NCI-H2029 treated with DMSO at 0.1 percent for 48 hours (cell line): ENCODE results near the gene DCHS2.
A peak's percentile ranks its signal among the peaks of the same experiment; 100 is the strongest.

ENCODE experiments used
- DNase-seq: peaks from one replicate; lab custom pipeline; 2025; lab: John Stamatoyannopoulos, UW

DCHS2 gene

GRCh38 chr4:154390324-154390723 is 101.3 kb downstream of the DCHS2 start:
- no peak for DNase-seq

DNA sequence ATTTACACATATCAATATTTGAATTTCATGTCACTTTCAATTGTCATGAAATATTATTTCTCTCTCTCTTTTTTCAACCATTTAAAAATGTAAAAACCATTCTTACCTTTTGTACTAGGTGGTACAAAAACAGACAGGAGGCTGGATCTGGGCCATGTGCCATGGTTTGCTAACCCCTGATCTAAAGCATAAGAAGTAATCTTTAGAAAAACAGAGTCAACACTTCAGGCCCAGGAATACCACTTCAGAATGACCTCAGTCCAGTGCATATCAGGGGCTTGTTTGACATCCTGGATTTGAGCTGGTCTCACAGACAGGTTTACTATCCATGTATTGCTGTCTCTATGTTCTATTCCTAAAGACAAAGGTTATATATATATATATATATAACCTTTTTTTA is 102.5 kb downstream of the DCHS2 start:
- DNase-seq = peak; percentile 5

- no peak for DNase-seq
These were observed 107.6 kb downstream of the DCHS2 start for GRCh38 chr4:154384012-154384411.

GRCh38 chr4:154376486-154376885 is 115.1 kb downstream of the DCHS2 start:
- no peak for DNase-seq

DNA sequence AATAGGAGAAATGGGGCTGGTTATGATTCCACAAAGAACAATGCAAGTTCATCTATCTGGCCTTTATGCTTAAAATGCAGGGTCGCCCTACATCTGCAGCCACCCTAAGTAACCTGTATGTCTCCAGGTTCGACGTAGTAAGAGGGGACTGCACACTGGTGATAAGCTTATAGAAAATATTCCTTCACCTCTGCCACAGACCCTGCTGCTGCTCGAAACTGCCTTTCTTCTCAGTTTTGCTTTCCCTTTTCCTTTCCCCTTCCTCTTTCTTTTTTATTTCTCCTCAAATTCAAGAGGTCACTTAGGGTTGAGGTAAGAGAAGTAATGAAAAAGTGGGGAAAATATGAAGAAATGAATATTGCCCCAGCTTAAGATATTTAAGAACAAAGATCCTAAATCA is 123.5 kb downstream of the DCHS2 start:
- no peak for DNase-seq

DNA sequence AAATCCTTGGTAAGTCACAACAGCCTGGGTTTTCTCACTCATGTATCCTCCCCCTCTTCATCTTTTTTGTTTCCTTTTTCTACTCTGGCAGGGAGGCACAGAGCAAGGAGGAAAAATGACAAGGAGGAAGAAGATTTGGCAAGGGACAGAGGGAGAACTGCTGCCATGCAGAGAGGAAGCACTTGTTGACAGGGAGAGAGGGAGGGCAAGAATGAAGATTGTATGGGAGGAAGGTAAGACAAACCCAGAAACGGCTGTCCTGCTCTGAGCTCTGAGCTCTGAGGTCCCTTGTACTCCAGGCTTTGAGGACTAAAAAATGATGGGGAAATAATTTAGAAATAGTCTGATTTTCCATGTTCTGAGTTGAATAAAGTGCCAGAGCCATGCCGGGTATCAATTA is 123.9 kb downstream of the DCHS2 start:
- no peak for DNase-seq

DNA sequence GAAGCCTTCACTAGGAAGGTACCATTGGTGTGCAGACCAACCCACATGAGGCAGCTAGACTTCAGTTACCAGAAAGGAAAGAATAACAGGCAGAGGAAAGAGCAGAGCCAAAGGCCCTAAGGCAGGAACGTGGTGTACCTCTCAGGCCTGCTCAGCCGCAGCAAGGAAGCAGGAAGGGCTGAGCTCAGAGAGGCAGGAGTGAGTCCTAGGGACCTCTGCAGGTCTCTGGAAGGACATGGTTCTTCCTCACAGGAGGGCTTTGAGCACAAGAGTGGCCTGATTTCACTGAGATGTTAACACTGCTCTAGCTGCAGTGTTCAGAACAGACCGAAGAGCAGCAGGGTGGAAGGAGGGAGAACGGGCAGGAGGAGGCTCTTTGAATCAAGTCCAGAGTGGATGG is 124.6 kb downstream of the DCHS2 start:
- no peak for DNase-seq

- no peak for DNase-seq
These were observed 127.3 kb downstream of the DCHS2 start for GRCh38 chr4:154364066-154364845.

GRCh38 chr4:154361450-154361849 is 130.1 kb downstream of the DCHS2 start:
- no peak for DNase-seq

- DNase-seq = no peak
These were observed 131.1 kb downstream of the DCHS2 start for GRCh38 chr4:154360491-154360890.

- DNase-seq = no peak
These were observed 136.7 kb downstream of the DCHS2 start for GRCh38 chr4:154354883-154355282.

DNA sequence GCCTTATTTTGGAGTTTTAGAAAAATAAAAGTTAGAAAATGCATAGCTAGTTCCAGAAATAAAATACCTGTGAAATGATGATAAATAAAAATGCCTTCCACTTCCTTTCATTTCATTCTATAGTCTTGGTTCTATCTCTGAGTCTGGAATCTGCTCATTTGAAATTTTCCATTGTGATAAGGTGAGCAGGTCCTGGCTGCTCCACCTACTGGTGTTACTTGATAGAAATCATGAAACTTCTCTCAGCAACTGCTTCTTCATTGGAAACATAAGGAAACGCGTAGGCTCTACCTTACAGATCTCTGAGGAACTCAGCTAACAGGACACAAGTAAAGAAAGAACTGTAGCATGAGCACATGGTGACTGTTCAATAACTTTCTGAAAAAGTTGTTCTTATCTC is 141.8 kb downstream of the DCHS2 start:
- no peak for DNase-seq

GRCh38 chr4:154348657-154349056 is 142.9 kb downstream of the DCHS2 start:
- no peak for DNase-seq

DNA sequence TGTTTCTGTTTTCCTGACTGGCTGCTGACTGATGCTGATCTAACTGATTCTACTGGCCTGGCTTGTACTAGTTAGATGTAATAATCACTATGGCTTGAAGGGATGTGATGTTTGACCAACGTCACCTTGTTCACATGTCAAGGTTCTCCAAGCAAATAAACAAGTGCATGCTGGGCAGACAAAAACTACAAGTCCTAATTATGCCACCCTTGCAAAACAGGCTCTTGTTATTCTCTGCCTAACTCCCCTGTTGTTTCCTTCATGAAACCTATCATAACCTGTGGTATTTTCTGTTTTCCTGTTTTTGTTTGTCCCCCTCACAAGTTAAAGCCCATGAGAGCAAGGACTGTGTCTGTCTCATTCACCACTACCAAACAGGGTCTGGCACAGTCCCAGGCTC is 146.2 kb downstream of the DCHS2 start:
- no peak for DNase-seq

DNA sequence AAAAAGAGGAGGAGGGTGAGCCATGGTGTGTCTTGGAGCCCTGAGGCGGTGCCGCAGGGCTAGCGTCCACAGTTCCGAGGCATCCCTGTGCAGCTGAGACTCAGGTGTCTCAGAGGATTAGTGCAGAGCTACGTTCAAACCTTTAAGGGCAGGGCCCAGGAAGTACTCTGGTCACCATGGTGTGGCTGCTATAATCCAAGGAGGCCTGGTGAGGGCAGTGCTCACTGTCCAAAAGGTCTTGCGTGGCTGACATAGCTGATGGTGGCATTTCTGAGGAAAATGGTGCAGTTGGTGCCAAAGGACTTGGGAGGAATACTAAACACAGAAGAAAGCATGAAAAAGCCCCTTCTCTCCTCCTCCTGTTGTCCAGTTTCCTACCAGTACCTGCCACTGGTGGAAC is 146.9 kb downstream of the DCHS2 start:
- no peak for DNase-seq

- DNase-seq = no peak
These were observed 147.9 kb downstream of the DCHS2 start for GRCh38 chr4:154343651-154344050.

- DNase-seq = no peak
These were observed 150.2 kb downstream of the DCHS2 start for GRCh38 chr4:154341448-154341847.

DNA sequence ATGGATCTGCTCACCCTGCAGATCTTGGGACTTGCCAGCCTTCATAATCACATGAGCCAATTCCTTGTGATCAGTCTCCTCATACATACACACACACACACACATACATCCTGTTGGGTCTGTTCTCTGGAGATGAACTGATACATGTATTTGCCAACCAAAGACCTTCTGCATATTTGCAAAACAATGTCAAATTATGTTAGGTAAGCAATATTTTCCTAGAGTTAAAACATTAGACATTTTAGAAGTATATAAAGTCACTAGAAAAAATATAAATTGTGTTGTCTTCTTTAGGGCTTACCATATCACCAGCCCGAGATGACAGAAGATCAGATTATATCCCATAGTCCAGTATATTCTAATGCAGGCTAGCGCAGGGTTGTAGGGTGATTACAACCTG is 156.0 kb downstream of the DCHS2 start:
- DNase-seq = no peak

GRCh38 chr4:154332681-154333421 is 158.7 kb downstream of the DCHS2 start:
- no peak for DNase-seq

GRCh38 chr4:154329939-154330338 is 161.7 kb downstream of the DCHS2 start:
- no peak for DNase-seq

DNA sequence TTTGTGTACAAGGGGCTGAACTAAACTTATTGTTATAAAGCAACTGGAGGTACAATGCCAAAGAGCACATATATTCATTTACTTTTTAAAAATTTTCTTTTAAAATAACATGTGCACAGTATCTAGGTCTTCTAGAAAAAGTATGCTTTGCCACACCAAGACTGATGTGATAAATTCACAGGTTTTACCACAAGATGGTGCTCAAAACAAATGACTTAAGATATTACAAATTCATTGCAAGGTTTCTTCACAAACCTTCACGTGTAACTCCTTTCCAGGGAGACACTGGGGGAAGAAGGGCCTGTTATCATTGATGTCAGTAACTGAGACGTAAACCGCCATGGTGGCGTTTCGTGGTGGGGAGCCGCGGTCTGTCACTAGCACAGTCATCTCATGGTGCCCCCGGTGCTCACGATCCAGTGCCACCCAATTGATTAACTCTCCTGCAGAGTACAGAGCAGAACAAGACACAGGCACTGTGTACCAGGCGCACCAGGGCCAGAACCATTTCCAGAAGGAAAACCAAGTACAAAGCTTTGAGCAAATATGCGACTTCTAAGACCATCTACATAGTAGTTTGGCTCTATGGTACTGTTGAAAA is 162.2 kb downstream of the DCHS2 start:
- no peak for DNase-seq

DNA sequence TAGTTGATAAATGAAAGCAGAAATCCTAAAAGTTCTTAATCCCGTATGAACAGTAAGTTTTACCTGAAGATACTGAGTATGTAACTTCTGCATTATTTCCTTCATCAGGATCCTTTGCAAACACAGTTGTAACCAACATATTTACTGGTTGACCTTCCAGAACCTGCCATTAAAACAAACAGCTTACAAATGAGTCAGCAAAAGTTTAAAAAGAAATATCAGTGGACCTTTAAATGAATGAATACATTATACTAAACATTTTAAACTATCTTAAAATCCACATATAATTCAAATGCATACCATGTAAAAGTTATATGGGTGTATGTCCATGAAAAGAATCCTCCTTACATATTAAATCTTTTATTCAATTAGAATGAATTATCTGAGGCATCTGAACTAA is 163.6 kb downstream of the DCHS2 start:
- DNase-seq = no peak

GRCh38 chr4:154320521-154320920 is 171.1 kb downstream of the DCHS2 start:
- DNase-seq = no peak
